Stimulated activated CD4-positive, alpha-beta T cell treated with anti-CD3 and anti-CD28 coated beads, Interleukin-2, amount 100 ng/mL, for 24 hours (primary cell): ENCODE results near the gene UCKL1.
A peak's percentile ranks its signal among the peaks of the same experiment; 100 is the strongest.
"Not testable (repeated sequence)": the region's sequence is repeated elsewhere in the genome, so short reads cannot be mapped to it uniquely, and the experiment has no call there.

Experiments used
- DNase-seq, 2 donors: peaks; one replicate each; pipeline ENCODE4 v3.0.0-alpha.2; 2020

Gene UCKL1

GRCh38 chr20:63955827-63956663, at the start of gene UCKL1:
Gene UCKL1 (minus strand): TSS chr20:63956416. CDS start chr20:63956372, 44 bp downstream.
- peak; percentile 89 to 90 for DNase-seq

- DNase-seq = no peak
Observed at GRCh38 chr20:64005394-64005793, 49.2 kb upstream of the UCKL1 start.

GRCh38 chr20:64003960-64004725, 47.9 kb upstream of the UCKL1 start:
- DNase-seq = no peak

GRCh38 chr20:64001607-64002011, 45.4 kb upstream of the UCKL1 start:
- no peak for DNase-seq

- no peak for DNase-seq
Observed at GRCh38 chr20:64000906-64001305, 44.7 kb upstream of the UCKL1 start.

GRCh38 chr20:63982937-63983336, 26.7 kb upstream of the UCKL1 start:
- DNase-seq = no peak

GRCh38 chr20:63980806-63981728, 24.9 kb upstream of the UCKL1 start, which contains the start of gene PRPF6:
Gene PRPF6 (plus strand): TSS chr20:63981132. CDS start chr20:63981246, 114 bp downstream.
- DNase-seq = peak; percentile 96 to 97

GRCh38 chr20:63980317-63980805, 24.1 kb upstream of the UCKL1 start:
- peak in 1 of 2 donors; percentile 53 for DNase-seq

GRCh38 chr20:63979557-63980316, 23.5 kb upstream of the UCKL1 start, which contains the start of gene SAMD10:
Gene SAMD10 (minus strand): TSS chr20:63979642. CDS start chr20:63979467, 175 bp downstream.
- DNase-seq = peak; percentile 87 to 91

- no peak for DNase-seq
Observed at GRCh38 chr20:63979229-63979556, 23.0 kb upstream of the UCKL1 start.

- peak; percentile 65 to 81 for DNase-seq
Observed at GRCh38 chr20:63978319-63979228, 22.4 kb upstream of the UCKL1 start.

GRCh38 chr20:63977739-63978276, 21.6 kb upstream of the UCKL1 start:
- peak; percentile 69 for DNase-seq

- no peak for DNase-seq
Observed at GRCh38 chr20:63976980-63977738, 20.9 kb upstream of the UCKL1 start.

GRCh38 chr20:63976511-63976910, 20.3 kb upstream of the UCKL1 start:
- not testable (repeated sequence) for DNase-seq

- no peak for DNase-seq
Observed at GRCh38 chr20:63974402-63975200, 18.4 kb upstream of the UCKL1 start.

- peak; percentile 85 for DNase-seq
Observed at GRCh38 chr20:63973636-63974401, 17.6 kb upstream of the UCKL1 start.

- no peak for DNase-seq
Observed at GRCh38 chr20:63973160-63973479, 16.9 kb upstream of the UCKL1 start.
